ENCODE results near the gene ZNF770. TPM values are rescaled to one million over a fixed set of nuclear protein-coding genes. Genes with fewer than 3 reads are reported as not detected.

Gene ZNF770
- total and polyA plus RNA-seq, 10 of the 15 experiments (the other 5 are each of a cell fraction or from before 2014, with no cell fraction given): 1.8 to 118 (median 26.0) TPM

DNA sequence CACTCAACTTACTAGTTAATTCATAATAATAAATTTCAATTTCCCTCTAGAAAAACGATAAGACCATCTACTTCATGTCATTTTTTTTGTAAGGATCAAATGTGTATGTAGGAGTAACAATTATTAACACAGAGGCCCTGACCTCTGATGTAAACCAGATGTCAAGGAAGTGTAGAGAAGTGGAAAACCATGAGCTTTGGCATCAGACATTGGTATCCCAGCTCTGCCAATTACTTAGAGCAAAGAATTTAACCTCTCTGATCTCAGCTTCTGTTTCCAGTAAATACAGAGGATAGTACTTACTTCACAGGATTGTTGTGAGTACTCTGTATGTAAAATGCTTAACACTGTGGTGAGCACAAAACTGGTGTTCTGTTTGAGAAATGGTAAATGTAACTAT is 36.1 kb downstream of the ZNF770 start (continued):
- TF ChIP-seq, protein P1, sequence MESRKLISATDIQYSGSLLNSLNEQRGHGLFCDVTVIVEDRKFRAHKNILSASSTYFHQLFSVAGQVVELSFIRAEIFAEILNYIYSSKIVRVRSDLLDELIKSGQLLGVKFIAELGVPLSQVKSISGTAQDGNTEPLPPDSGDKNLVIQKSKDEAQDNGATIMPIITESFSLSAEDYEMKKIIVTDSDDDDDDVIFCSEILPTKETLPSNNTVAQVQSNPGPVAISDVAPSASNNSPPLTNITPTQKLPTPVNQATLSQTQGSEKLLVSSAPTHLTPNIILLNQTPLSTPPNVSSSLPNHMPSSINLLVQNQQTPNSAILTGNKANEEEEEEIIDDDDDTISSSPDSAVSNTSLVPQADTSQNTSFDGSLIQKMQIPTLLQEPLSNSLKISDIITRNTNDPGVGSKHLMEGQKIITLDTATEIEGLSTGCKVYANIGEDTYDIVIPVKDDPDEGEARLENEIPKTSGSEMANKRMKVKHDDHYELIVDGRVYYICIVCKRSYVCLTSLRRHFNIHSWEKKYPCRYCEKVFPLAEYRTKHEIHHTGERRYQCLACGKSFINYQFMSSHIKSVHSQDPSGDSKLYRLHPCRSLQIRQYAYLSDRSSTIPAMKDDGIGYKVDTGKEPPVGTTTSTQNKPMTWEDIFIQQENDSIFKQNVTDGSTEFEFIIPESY (IDR thresholded peaks at IDR 0.05): no peak
- TF ChIP-seq TARDBP (IDR thresholded peaks at IDR 0.05; ENCODE audit: borderline replicate concordance): no peak
- no peak for TF ChIP-seq POLR2AphosphoS5 (IDR thresholded peaks at IDR 0.05; ENCODE audit: low read length)
- TF ChIP-seq, protein P2, sequence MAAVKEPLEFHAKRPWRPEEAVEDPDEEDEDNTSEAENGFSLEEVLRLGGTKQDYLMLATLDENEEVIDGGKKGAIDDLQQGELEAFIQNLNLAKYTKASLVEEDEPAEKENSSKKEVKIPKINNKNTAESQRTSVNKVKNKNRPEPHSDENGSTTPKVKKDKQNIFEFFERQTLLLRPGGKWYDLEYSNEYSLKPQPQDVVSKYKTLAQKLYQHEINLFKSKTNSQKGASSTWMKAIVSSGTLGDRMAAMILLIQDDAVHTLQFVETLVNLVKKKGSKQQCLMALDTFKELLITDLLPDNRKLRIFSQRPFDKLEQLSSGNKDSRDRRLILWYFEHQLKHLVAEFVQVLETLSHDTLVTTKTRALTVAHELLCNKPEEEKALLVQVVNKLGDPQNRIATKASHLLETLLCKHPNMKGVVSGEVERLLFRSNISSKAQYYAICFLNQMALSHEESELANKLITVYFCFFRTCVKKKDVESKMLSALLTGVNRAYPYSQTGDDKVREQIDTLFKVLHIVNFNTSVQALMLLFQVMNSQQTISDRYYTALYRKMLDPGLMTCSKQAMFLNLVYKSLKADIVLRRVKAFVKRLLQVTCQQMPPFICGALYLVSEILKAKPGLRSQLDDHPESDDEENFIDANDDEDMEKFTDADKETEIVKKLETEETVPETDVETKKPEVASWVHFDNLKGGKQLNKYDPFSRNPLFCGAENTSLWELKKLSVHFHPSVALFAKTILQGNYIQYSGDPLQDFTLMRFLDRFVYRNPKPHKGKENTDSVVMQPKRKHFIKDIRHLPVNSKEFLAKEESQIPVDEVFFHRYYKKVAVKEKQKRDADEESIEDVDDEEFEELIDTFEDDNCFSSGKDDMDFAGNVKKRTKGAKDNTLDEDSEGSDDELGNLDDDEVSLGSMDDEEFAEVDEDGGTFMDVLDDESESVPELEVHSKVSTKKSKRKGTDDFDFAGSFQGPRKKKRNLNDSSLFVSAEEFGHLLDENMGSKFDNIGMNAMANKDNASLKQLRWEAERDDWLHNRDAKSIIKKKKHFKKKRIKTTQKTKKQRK (IDR thresholded peaks at IDR 0.05; ENCODE audit: low read depth, low read length): no peak
- TF ChIP-seq POLR2A (IDR thresholded peaks at IDR 0.05; ENCODE audit: low read depth, low read length): no peak

DNA sequence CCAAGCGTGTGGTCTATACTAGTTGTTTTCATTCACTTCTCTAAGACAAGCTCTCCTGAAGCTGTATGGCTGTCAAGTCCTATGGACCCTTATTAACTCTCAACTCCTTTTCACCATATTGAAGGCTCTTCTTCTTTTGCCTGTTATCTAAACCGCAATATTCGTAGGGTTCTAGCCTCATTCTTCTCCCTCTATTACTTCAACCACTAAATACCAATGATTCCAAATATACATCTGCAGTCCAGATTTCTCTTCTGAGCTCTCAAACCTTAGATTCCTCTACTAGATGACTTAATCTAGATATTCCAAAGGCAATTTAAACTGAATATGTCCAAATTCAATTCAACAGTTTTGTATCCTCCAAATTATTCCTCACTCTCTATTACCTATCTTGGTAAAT is 43.2 kb downstream of the ZNF770 start:
- Histone ChIP-seq H3K36me3 (ENCODE audit: control insufficient read depth in 2 of 2, insufficient read depth in 2 of 2, low read length in 1 of 2) (peaks cover 1 to 7% of the 10 kb centered on the region in 2 experiments; a peak in 2 of 4 replicates), H3K4me1 (ENCODE audit: control insufficient read depth, insufficient read depth, low read length) (no peaks in the 10 kb centered on the region), H2AFZ (ENCODE audit: control insufficient read depth, low read depth, low read length) (no peak overlapping the region), H3K27me3 (replicated peaks in 1 of 2; ENCODE audit: control insufficient read depth in 2 of 2, insufficient read depth in 2 of 2, low read length in 1 of 2) (no peaks in the 10 kb centered on the region), H4K20me1 (ENCODE audit: control insufficient read depth, insufficient read depth) (no peaks in the 10 kb centered on the region), H3K9me3 (replicated peaks; ENCODE audit: control insufficient read depth, insufficient read depth, low read length) (no peaks in the 10 kb centered on the region), H3K4me3 (no peak overlapping the region), H3K27ac (ENCODE audit: control insufficient read depth, insufficient read depth) (no peak overlapping the region), H3K9ac (ENCODE audit: control insufficient read depth, insufficient read depth, low read length) (no peak overlapping the region), H3K4me2 (ENCODE audit: control insufficient read depth, insufficient read depth) (no peak overlapping the region), H3K79me2 (ENCODE audit: control insufficient read depth, insufficient read depth, low read length) (no peaks in the 10 kb centered on the region)
- TF ChIP-seq, protein P3, sequence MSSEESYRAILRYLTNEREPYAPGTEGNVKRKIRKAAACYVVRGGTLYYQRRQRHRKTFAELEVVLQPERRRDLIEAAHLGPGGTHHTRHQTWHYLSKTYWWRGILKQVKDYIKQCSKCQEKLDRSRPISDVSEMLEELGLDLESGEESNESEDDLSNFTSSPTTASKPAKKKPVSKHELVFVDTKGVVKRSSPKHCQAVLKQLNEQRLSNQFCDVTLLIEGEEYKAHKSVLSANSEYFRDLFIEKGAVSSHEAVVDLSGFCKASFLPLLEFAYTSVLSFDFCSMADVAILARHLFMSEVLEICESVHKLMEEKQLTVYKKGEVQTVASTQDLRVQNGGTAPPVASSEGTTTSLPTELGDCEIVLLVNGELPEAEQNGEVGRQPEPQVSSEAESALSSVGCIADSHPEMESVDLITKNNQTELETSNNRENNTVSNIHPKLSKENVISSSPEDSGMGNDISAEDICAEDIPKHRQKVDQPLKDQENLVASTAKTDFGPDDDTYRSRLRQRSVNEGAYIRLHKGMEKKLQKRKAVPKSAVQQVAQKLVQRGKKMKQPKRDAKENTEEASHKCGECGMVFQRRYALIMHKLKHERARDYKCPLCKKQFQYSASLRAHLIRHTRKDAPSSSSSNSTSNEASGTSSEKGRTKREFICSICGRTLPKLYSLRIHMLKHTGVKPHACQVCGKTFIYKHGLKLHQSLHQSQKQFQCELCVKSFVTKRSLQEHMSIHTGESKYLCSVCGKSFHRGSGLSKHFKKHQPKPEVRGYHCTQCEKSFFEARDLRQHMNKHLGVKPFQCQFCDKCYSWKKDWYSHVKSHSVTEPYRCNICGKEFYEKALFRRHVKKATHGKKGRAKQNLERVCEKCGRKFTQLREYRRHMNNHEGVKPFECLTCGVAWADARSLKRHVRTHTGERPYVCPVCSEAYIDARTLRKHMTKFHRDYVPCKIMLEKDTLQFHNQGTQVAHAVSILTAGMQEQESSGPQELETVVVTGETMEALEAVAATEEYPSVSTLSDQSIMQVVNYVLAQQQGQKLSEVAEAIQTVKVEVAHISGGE (CRISPR knock-in tag; IDR thresholded peaks at IDR 0.05): no peak
- BruUV-seq (replicated peaks): TSS peak; percentile 21
- DNase-seq (ENCODE audit: low read depth, low spot score) (no peak), ATAC-seq (no peak), FAIRE-seq (no peak)
- POLR2A ChIA-PET: no interaction called here
- in situ Hi-C loops (cut with MboI): no loop called here
- CTCF ChIA-PET: interaction anchor here (1.3 to 3.7 kb wide), 2 partner anchors 10 to 25 kb away, joined by 3 to 11 read pairs; partner anchors contain the start of gene AQR
- RAD21 ChIA-PET (ENCODE audit: unreplicated experiment): no interaction called here
- intact Hi-C loops (cut with micrococcal nuclease; ENCODE audit: unreplicated experiment): no loop called here
- 100% methylated on average over 3 of the region's 3 CpGs for WGBS (ENCODE audit: insufficient coverage, insufficient replicate concordance, low lambda C conversion rate, missing lambda C conversion rate)
- SMC1A ChIA-PET (ENCODE audit: uncharacterized antibody, unreplicated experiment): interaction anchor here (1.0 to 1.6 kb wide), 2 partner anchors 9 to 17 kb away, joined by 3 to 4 read pairs; no protein-coding TSS in a partner anchor

Measured in GM12878 (cell line).